ENCODE data around the gene ISCA1. TPM values are rescaled to one million over a fixed set of nuclear protein-coding genes. Genes with fewer than 3 reads are reported as not detected.
A peak's percentile ranks its signal among the peaks of the same experiment; 100 is the strongest.

Gene ISCA1
- total and polyA plus RNA-seq, 2 of the 8 experiments (the other 6 are each of a cell fraction or from before 2014, with no cell fraction given): 35.0 to 40.0 TPM

DNA sequence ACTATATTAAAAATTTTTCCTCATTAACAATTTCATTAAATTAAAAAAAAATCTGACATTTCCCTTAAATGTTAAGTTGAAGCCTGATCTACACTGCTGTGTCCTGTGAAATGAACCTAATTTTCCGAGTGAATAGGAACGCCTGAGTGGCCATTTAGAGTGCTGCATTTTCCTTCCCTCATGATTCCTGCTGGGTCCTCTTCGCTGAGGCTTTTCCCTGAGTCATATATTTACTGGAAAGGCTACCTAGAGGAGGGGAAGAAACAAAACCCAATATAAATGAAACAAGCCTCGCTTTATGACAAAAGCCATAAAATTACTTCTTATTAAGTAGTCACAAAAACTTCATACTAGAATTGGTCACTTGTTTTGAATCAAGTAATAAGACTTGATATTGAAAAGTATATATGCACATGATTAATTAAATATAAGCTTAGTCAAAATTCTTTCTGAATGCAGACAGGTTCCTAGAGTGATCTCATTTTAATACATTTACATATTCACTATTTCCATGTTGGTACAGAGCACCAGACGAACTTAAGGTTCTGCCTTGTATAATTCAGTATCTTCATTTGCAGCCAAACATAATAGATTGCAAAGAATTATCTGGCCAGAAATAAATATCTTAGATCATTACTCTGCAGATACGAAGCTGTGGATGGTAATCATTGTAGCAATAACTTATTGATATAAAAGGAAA, 6.3 kb upstream of the ISCA1 start:
- Histone ChIP-seq H2BK5ac (ENCODE audit: low read depth, low read length) (no peak overlapping the region), H2AK5ac (ENCODE audit: low read depth, low read length) (no peak overlapping the region), H2BK15ac (ENCODE audit: low read length) (no peak overlapping the region), H4K8ac (ENCODE audit: extremely low read depth, insufficient read depth, low read length) (no peak overlapping the region), H2BK12ac (ENCODE audit: low read depth, low read length) (no peak overlapping the region), H3K9me3 (ENCODE audit: insufficient read depth in 2 of 2, low read depth in 1 of 2, low read length in 1 of 2) (no peaks in the 10 kb centered on the region), H3K4me1 (replicated peaks in 1 of 4; ENCODE audit: control insufficient read depth in 3 of 4, insufficient read depth in 4 of 4, low read length in 3 of 4) (peaks cover 0 to 5% (median 1%) of the 10 kb centered on the region in 4 experiments; a peak in 3 of 7 replicates), H3K4ac (replicated peaks; ENCODE audit: insufficient read length, low read depth, low read length) (no peak overlapping the region), H3K56ac (replicated peaks; ENCODE audit: insufficient read length, low read depth, low read length) (no peak overlapping the region), H3K27me3 (replicated peaks in 1 of 4; ENCODE audit: control insufficient read depth in 3 of 4, extremely low read depth in 1 of 4, insufficient read depth in 3 of 4, low read length in 3 of 4) (no peaks in the 10 kb centered on the region), H3K79me2 (ENCODE audit: control insufficient read depth in 1 of 2, insufficient read depth in 2 of 2, low read length in 2 of 2) (no peaks in the 10 kb centered on the region), H3K9ac (replicated peaks in 1 of 4; ENCODE audit: extremely low read depth in 1 of 4, low read depth in 3 of 4, low read length in 3 of 4) (no peak overlapping the region), H2BK20ac (ENCODE audit: low read length) (no peak overlapping the region), H3K18ac (ENCODE audit: extremely low read depth, low read length) (no peak overlapping the region), H2BK120ac (replicated peaks; ENCODE audit: low read depth, low read length) (no peak overlapping the region), H3K23ac (ENCODE audit: insufficient read length) (no peak overlapping the region), H4K5ac (ENCODE audit: insufficient read length, low read depth, low read length) (no peak overlapping the region), H4K91ac (replicated peaks; ENCODE audit: insufficient read length, low read length) (no peak overlapping the region), H3K79me1 (ENCODE audit: low read depth, low read length) (no peaks in the 10 kb centered on the region), H4K20me1 (replicated peaks in 1 of 2; ENCODE audit: control insufficient read depth in 1 of 2, insufficient read depth in 2 of 2, low read length in 2 of 2) (no peaks in the 10 kb centered on the region), H3K14ac (ENCODE audit: insufficient read length) (no peak overlapping the region), H3K36me3 (ENCODE audit: control insufficient read depth in 2 of 4, insufficient read depth in 4 of 4, low read length in 3 of 4) (no peaks in the 10 kb centered on the region), H3K23me2 (ENCODE audit: low read depth, low read length) (no peaks in the 10 kb centered on the region), H2AFZ (ENCODE audit: low read length) (no peak overlapping the region), H3K4me3 (ENCODE audit: extremely low read depth in 1 of 4, insufficient read depth in 2 of 4, low read depth in 3 of 4, low read length in 4 of 4) (no peak overlapping the region), H3K4me2 (ENCODE audit: insufficient read depth in 1 of 2, low read depth in 2 of 2, low read length in 2 of 2) (0 out of 4 replicates have a peak overlapping the region, but pooled peaks of 1 of the 2 experiments have one; percentile 0), H3K27ac (ENCODE audit: low read depth, low read length) (no peak overlapping the region)
- DNase-seq (ENCODE audit: low read depth in 1 of 2, low spot score in 2 of 2) (no peak), FAIRE-seq (no peak)
- peak; percentile 81 for TF ChIP-seq BACH1 (IDR thresholded peaks at IDR 0.05; ENCODE audit: low read length)
- TF ChIP-seq TAF1 (IDR thresholded peaks at IDR 0.05; ENCODE audit: low read depth, low read length): no peak
- TF ChIP-seq MAFK (IDR thresholded peaks at IDR 0.05; ENCODE audit: low read depth, low read length): peak; percentile 56
- ChIA-PET CTCF (ENCODE audit: partially characterized antibody) (no interaction called here), POLR2A (ENCODE audit: partially characterized antibody) (no interaction called here)
- 62% methylated on average over 6 of the region's 6 CpGs; no CpG with 5 or more reads in 1 of the 2 experiments for WGBS, 2 experiments (ENCODE audit: extremely low coverage in 1 of 2, insufficient coverage in 1 of 2, insufficient read length in 1 of 2, insufficient replicate concordance in 2 of 2, low coverage in 1 of 2, low lambda C conversion rate in 2 of 2, missing lambda C conversion rate in 1 of 2)

Measured in H1 (cell line).